K562 (cell line): ENCODE measurements around the gene RDM1. TPM values are rescaled to one million over a fixed set of nuclear protein-coding genes. Genes with fewer than 3 reads are reported as not detected.
A peak's percentile ranks its signal among the peaks of the same experiment; 100 is the strongest.

Experiments
- ATF1 ChIP-seq, 2 experiments: fragments of 450-650 bp in 1 of 2; IDR thresholded peaks; 2 replicates each; pipeline ENCODE4 v1.6.1; 2016; ENCODE audit warnings: missing compliant biosample characterization in 1 of 2, missing genetic modification characterization in 1 of 2
- EHMT2 ChIP-seq: fragments of 450-650 bp; IDR thresholded peaks from 2 replicates; pipeline ENCODE4 v1.6.1; 2018; ENCODE audit warnings: antibody characterized with exemption
- ETV6 ChIP-seq, 3 experiments: fragments of 150-350 bp in 1 of 3; sonication (generic) in 1 of 3; formaldehyde crosslinking in 1 of 3; IDR thresholded peaks; 2 replicates each; pipeline versions ENCODE4 v1.6.1 to v1.8.0; 2014 to 2022; ENCODE audit warnings: borderline replicate concordance in 2 of 3, low read depth in 2 of 3, antibody characterized with exemption in 1 of 3, low read length in 1 of 3, mild to moderate bottlenecking in 1 of 3, missing genetic modification reagents in 1 of 3
- EWSR1 ChIP-seq: fragments of 450-650 bp; IDR thresholded peaks from 2 replicates; pipeline ENCODE4 v1.6.1; 2018; ENCODE audit warnings: borderline replicate concordance, mild to moderate bottlenecking, low read depth, moderate library complexity; ENCODE audit not compliant: partially characterized antibody
- FOXJ3 ChIP-seq: sonication (generic); formaldehyde crosslinking; IDR thresholded peaks from 2 replicates; pipeline ENCODE4 v1.4.0; 2020; ENCODE audit warnings: mild to moderate bottlenecking, missing genetic modification reagents
- HSF4 ChIP-seq: fragments of 250-450 bp; sonication (Bioruptor Pico); IDR thresholded peaks from 2 replicates; pipeline ENCODE4 v2.1.2; 2022; ENCODE audit warnings: mild to moderate bottlenecking, moderate library complexity, borderline replicate concordance
- NFE2 ChIP-seq: IDR thresholded peaks from 2 replicates; pipeline ENCODE4 v1.6.1; 2014; ENCODE audit warnings: antibody characterized with exemption, low read depth
- NR2C2 ChIP-seq, 2 experiments: fragments of 200-800 bp in 1 of 2; sonication (Bioruptor generic) in 1 of 2; sonication (generic) in 1 of 2; formaldehyde crosslinking in 1 of 2; IDR thresholded peaks; 2 replicates each; pipeline versions ENCODE4 v1.6.1 to v1.8.0; 2016 to 2022; ENCODE audit warnings: mild to moderate bottlenecking in 1 of 2, missing compliant biosample characterization in 1 of 2, missing genetic modification characterization in 1 of 2, missing genetic modification reagents in 1 of 2
- RAD51 ChIP-seq: fragments of 450-650 bp; IDR thresholded peaks from 2 replicates; pipeline ENCODE4 v1.7.1; 2016; ENCODE audit warnings: low read depth, mild to moderate bottlenecking, borderline replicate concordance
- RBM22 ChIP-seq: fragments of 200-400 bp; formaldehyde crosslinking; IDR thresholded peaks from 2 replicates; pipeline ENCODE4 v1.6.1; 2018; ENCODE audit warnings: low read length, low read depth; ENCODE audit not compliant: poor library complexity, severe bottlenecking
- RBM34 ChIP-seq: fragments of 200-400 bp; formaldehyde crosslinking; IDR thresholded peaks from 2 replicates; pipeline ENCODE4 v1.6.1; 2018; ENCODE audit warnings: low read length, borderline replicate concordance; ENCODE audit not compliant: insufficient read depth
- SLC30A9 ChIP-seq: fragments of 250-450 bp; sonication (Bioruptor Pico); IDR thresholded peaks from 2 replicates; pipeline ENCODE4 v1.8.0; 2022; ENCODE audit warnings: mild to moderate bottlenecking, moderate library complexity
- YBX1 ChIP-seq: fragments of 450-650 bp; IDR thresholded peaks from 2 replicates; pipeline ENCODE4 v1.7.1; 2016; ENCODE audit warnings: mild to moderate bottlenecking
- ZNF12 ChIP-seq: sonication (generic); formaldehyde crosslinking; IDR thresholded peaks from 2 replicates; pipeline ENCODE4 v1.4.0; 2020; ENCODE audit warnings: mild to moderate bottlenecking, missing genetic modification reagents
- ZNF121 ChIP-seq: sonication (generic); formaldehyde crosslinking; conservative IDR thresholded peaks from 2 replicates; pipeline ENCODE4 v1.8.0; 2022; ENCODE audit warnings: missing genetic modification reagents
- ZNF766 ChIP-seq: fragments of 200-800 bp; sonication (Bioruptor generic); conservative IDR thresholded peaks from 2 replicates; pipeline ENCODE4 v1.6.1; 2016; ENCODE audit warnings: missing genetic modification characterization, missing compliant biosample characterization
- polyA plus RNA-seq, 8 experiments: library from polyadenylated mRNA; depleted of rRNA in 4 of 8; stranded (reverse) in 5 of 8; unstranded in 3 of 8; fragments of >200 nt; fragmentation: Nextera tagmentation in 2 of 8; fragmentation: Illumina TruSeq in 1 of 8; extraction: Ambion mirVana in 2 of 8; extraction: Trizol in 1 of 8; gene quantifications; 2 replicates each; pipeline versions ENCODE4 v1.2.1 to v1.2.3, GENCODE V29; 2011 to 2014; ENCODE audit warnings: inconsistent platforms in 1 of 8, missing spikeins in 1 of 8
- total RNA-seq, 7 experiments: library from RNA; depleted of rRNA in 6 of 7; stranded (reverse); fragments of >200 nt in 6 of 7; fragmentation: Illumina TruSeq in 2 of 7; extraction: Trizol in 2 of 7; gene quantifications; 2 replicates each; pipeline versions ENCODE4 v1.2.1 to v1.2.3, GENCODE V29; 2011 to 2021; ENCODE audit warnings: low replicate concordance in 1 of 7
- TF ChIP-seq, protein P1 (sequence below): fragments of 450-650 bp; IDR thresholded peaks from 2 replicates; pipeline ENCODE4 v1.6.1; 2016
- TF ChIP-seq, protein P2 (sequence below): fragments of 200-800 bp; sonication (Bioruptor generic); IDR thresholded peaks from 2 replicates; pipeline ENCODE4 v1.6.1; 2017; ENCODE audit warnings: missing genetic modification characterization, missing compliant biosample characterization
- TF ChIP-seq, protein P3 (sequence below), 2 experiments: fragments of 450-650 bp in 1 of 2; sonication (generic) in 1 of 2; formaldehyde crosslinking; conservative IDR thresholded peaks; 2 replicates each; pipeline versions ENCODE4 v1.4.0 to v1.8.1; 2020 to 2022; ENCODE audit warnings: mild to moderate bottlenecking in 1 of 2, missing genetic modification reagents in 1 of 2
- TF ChIP-seq, protein P4 (sequence below): fragments of 250-450 bp; sonication (Bioruptor Pico); IDR thresholded peaks from 2 replicates; pipeline ENCODE4 v1.9.0; 2021; ENCODE audit warnings: mild to moderate bottlenecking
- TF ChIP-seq, protein P5 (sequence below): fragments of 450-650 bp; IDR thresholded peaks from 2 replicates; pipeline ENCODE4 v1.6.1; 2016; ENCODE audit warnings: borderline replicate concordance

Gene RDM1
- total and polyA plus RNA-seq, 9 of the 15 experiments (the other 6 are each of a cell fraction or from before 2014, with no cell fraction given), result 2.5 to 11.2 (median 5.4) TPM

DNA sequence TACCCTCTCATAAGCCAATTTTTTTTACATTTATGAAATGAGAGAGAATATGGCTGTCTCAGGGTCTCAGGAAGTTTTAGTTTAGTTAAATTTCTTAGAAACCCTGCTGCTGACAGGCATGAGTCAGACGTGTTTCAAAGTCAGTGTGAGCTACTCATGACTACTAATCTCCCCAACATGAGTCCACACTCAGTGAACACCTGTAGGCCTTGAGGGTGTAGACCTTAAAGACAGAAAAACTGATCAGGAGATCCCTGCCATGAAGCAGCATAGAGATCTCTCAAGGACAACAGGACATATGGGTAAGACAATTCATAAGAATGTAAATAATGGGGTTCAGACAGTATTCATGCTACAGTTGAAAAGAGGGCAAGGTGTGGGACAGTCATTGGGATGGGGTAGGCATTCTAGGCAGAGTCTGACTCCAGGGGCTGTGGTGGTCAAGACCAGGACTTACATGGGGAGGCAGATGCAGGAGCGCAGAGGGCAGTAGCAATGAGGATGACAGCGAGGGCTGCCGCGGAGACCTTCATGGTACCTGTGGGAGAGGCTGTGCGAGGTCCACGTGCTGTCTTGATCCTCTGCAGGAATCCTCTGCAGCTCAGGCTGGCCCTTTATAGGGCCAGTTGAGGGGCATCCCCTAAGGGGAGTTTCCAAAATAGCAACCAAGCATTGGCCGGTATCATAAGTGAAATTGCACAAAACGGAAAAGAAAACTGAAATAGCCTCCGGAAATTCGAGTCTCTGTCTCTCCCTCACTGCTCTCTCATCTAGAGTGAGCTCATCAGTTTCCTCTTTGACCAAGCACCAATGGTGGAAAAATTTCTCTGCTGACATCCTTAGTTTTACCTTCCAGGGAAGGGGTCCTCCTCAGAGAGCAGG lies 50.6 kb downstream of the RDM1 start, which contains the start of gene CCL5 (continued):
- TF ChIP-seq RAD51, result no peak
- no peak for TF ChIP-seq ETV6 (IDR thresholded peaks at IDR 0.05; ENCODE audit: borderline replicate concordance in 1 of 2, low read depth in 2 of 2, low read length in 1 of 2)
- no peak for TF ChIP-seq ETV6 (CRISPR knock-in tag; IDR thresholded peaks at IDR 0.05; ENCODE audit: borderline replicate concordance)
- TF ChIP-seq ZNF12, result no peak
- no peak for TF ChIP-seq HSF4
- TF ChIP-seq, protein P1, sequence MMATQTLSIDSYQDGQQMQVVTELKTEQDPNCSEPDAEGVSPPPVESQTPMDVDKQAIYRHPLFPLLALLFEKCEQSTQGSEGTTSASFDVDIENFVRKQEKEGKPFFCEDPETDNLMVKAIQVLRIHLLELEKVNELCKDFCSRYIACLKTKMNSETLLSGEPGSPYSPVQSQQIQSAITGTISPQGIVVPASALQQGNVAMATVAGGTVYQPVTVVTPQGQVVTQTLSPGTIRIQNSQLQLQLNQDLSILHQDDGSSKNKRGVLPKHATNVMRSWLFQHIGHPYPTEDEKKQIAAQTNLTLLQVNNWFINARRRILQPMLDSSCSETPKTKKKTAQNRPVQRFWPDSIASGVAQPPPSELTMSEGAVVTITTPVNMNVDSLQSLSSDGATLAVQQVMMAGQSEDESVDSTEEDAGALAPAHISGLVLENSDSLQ, result peak; percentile 63
- TF ChIP-seq NR2C2 (CRISPR knock-in tag; IDR thresholded peaks at IDR 0.05), result no peak
- no peak for TF ChIP-seq NR2C2 (tag; IDR thresholded peaks at IDR 0.05)
- TF ChIP-seq, protein P2, sequence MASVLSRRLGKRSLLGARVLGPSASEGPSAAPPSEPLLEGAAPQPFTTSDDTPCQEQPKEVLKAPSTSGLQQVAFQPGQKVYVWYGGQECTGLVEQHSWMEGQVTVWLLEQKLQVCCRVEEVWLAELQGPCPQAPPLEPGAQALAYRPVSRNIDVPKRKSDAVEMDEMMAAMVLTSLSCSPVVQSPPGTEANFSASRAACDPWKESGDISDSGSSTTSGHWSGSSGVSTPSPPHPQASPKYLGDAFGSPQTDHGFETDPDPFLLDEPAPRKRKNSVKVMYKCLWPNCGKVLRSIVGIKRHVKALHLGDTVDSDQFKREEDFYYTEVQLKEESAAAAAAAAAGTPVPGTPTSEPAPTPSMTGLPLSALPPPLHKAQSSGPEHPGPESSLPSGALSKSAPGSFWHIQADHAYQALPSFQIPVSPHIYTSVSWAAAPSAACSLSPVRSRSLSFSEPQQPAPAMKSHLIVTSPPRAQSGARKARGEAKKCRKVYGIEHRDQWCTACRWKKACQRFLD, result no peak
- no peak for TF ChIP-seq RBM34
- TF ChIP-seq, protein P3, sequence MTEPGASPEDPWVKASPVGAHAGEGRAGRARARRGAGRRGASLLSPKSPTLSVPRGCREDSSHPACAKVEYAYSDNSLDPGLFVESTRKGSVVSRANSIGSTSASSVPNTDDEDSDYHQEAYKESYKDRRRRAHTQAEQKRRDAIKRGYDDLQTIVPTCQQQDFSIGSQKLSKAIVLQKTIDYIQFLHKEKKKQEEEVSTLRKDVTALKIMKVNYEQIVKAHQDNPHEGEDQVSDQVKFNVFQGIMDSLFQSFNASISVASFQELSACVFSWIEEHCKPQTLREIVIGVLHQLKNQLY (CRISPR knock-in tag; conservative IDR thresholded peaks at IDR 0.05), result no peak
- TF ChIP-seq NFE2, result 0 out of 2 replicates have a peak, but pooled peaks have one; percentile 4
- no peak for TF ChIP-seq YBX1
- 0 out of 2 replicates have a peak, but pooled peaks have one; percentile 42 for TF ChIP-seq EHMT2
- no peak for TF ChIP-seq ZNF766
- TF ChIP-seq SLC30A9, result no peak
- TF ChIP-seq EWSR1, result no peak
- TF ChIP-seq ATF1 (CRISPR knock-in tag; IDR thresholded peaks at IDR 0.05), result no peak
- no peak for TF ChIP-seq ATF1 (tag; IDR thresholded peaks at IDR 0.05)
- TF ChIP-seq RBM22, result no peak
- TF ChIP-seq ZNF121 (CRISPR knock-in tag), result no peak
- TF ChIP-seq, protein P4, sequence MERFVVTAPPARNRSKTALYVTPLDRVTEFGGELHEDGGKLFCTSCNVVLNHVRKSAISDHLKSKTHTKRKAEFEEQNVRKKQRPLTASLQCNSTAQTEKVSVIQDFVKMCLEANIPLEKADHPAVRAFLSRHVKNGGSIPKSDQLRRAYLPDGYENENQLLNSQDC (CRISPR knock-in tag), result no peak
- no peak for TF ChIP-seq FOXJ3
- TF ChIP-seq, protein P5, sequence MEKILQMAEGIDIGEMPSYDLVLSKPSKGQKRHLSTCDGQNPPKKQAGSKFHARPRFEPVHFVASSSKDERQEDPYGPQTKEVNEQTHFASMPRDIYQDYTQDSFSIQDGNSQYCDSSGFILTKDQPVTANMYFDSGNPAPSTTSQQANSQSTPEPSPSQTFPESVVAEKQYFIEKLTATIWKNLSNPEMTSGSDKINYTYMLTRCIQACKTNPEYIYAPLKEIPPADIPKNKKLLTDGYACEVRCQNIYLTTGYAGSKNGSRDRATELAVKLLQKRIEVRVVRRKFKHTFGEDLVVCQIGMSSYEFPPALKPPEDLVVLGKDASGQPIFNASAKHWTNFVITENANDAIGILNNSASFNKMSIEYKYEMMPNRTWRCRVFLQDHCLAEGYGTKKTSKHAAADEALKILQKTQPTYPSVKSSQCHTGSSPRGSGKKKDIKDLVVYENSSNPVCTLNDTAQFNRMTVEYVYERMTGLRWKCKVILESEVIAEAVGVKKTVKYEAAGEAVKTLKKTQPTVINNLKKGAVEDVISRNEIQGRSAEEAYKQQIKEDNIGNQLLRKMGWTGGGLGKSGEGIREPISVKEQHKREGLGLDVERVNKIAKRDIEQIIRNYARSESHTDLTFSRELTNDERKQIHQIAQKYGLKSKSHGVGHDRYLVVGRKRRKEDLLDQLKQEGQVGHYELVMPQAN, result no peak
